Neural progenitor cell (in vitro differentiated cells): Measurements from ENCODE around the gene STK24. TPM values are rescaled to one million over a fixed set of nuclear protein-coding genes. Genes with fewer than 3 reads are reported as not detected.

Experiments
- DNase-seq: peaks from one replicate; pipeline ENCODE4 v3.0.0-alpha.2; 2016; ENCODE audit warnings: low spot score
- H2AFZ ChIP-seq: fragments of 200-600 bp; sonication (generic); replicated peaks from 2 replicates; pipeline ENCODE4 v1.6.1; 2016; ENCODE audit warnings: antibody characterized with exemption
- H3F3A ChIP-seq: fragments of 200-600 bp; sonication (generic); 2 replicates; pipeline ENCODE4 v1.6.1; 2016; ENCODE audit warnings: antibody characterized with exemption, low read depth
- H3K27ac ChIP-seq: fragments of 200-600 bp; sonication (generic); 2 replicates; pipeline ENCODE4 v1.5.1; 2016; ENCODE audit warnings: mild to moderate bottlenecking
- H3K27me3 ChIP-seq: fragments of 200-600 bp; sonication (generic); 2 replicates; pipeline ENCODE4 v1.6.1; 2016; ENCODE audit warnings: mild to moderate bottlenecking, moderate library complexity
- H3K36me3 ChIP-seq: fragments of 200-600 bp; sonication (generic); 2 replicates; pipeline ENCODE4 v1.5.1; 2016
- H3K4me1 ChIP-seq: fragments of 200-600 bp; sonication (generic); 2 replicates; pipeline ENCODE4 v1.6.1; 2016; ENCODE audit warnings: mixed run types
- H3K4me2 ChIP-seq: fragments of 200-600 bp; sonication (generic); 2 replicates; pipeline ENCODE4 v1.6.1; 2016
- H3K4me3 ChIP-seq: fragments of 200-600 bp; sonication (generic); 2 replicates; pipeline ENCODE4 v1.5.1; 2016
- H3K79me2 ChIP-seq: fragments of 200-600 bp; sonication (generic); 2 replicates; pipeline ENCODE4 v1.6.1; 2016; ENCODE audit warnings: low read depth
- H3K9ac ChIP-seq: fragments of 200-600 bp; sonication (generic); 2 replicates; pipeline ENCODE4 v1.6.1; 2016
- H3K9me3 ChIP-seq: fragments of 200-600 bp; sonication (generic); 2 replicates; pipeline ENCODE4 v1.5.1; 2016; ENCODE audit warnings: low read depth
- H4K20me1 ChIP-seq: fragments of 200-600 bp; sonication (generic); 2 replicates; pipeline ENCODE4 v1.6.1; 2016; ENCODE audit warnings: low read depth
- H3K27ac Mint-ChIP-seq: 3 replicates; pipeline ENCODE4 v1.8.0; 2021; ENCODE audit warnings: mixed read lengths
- H3K27me3 Mint-ChIP-seq: 2 replicates; pipeline ENCODE4 v1.8.0; 2022; ENCODE audit warnings: low read depth, mild to moderate bottlenecking, inconsistent platforms, moderate library complexity, mixed read lengths; ENCODE audit not compliant: insufficient read depth
- H3K36me3 Mint-ChIP-seq: 3 replicates; pipeline ENCODE4 v1.8.0; 2021; ENCODE audit warnings: mixed read lengths
- H3K4me1 Mint-ChIP-seq: 3 replicates; pipeline ENCODE4 v1.8.0; 2021; ENCODE audit warnings: mixed read lengths
- H3K4me3 Mint-ChIP-seq: 3 replicates; pipeline ENCODE4 v1.8.0; 2021; ENCODE audit warnings: mild to moderate bottlenecking, moderate library complexity, mixed read lengths
- H3K9me3 Mint-ChIP-seq: 3 replicates; pipeline ENCODE4 v1.8.0; 2020; ENCODE audit warnings: mixed read lengths
- EZH2 ChIP-seq: fragments of 200-600 bp; sonication (generic); IDR thresholded peaks from 2 replicates; pipeline ENCODE4 v1.6.1; 2017; ENCODE audit warnings: antibody characterized with exemption, mild to moderate bottlenecking, moderate library complexity
- EZH2phosphoT487 ChIP-seq: fragments of 200-600 bp; sonication (generic); IDR thresholded peaks from 2 replicates; pipeline ENCODE4 v1.6.1; 2017; ENCODE audit warnings: antibody characterized with exemption
- total RNA-seq: library from RNA; depleted of rRNA; stranded (reverse); fragments of >200 nt; gene quantifications from 2 replicates; pipeline ENCODE4 v1.2.3, GENCODE V29; 2015; ENCODE audit warnings: low replicate concordance
- TF ChIP-seq, protein P1 (sequence below): fragments of 200-600 bp; sonication (generic); IDR thresholded peaks from 2 replicates; pipeline ENCODE4 v1.5.1; 2017; ENCODE audit warnings: antibody characterized with exemption, mild to moderate bottlenecking

The STK24 gene
- total RNA-seq, 1 donor from 2014 or later, result 330 TPM

DNA sequence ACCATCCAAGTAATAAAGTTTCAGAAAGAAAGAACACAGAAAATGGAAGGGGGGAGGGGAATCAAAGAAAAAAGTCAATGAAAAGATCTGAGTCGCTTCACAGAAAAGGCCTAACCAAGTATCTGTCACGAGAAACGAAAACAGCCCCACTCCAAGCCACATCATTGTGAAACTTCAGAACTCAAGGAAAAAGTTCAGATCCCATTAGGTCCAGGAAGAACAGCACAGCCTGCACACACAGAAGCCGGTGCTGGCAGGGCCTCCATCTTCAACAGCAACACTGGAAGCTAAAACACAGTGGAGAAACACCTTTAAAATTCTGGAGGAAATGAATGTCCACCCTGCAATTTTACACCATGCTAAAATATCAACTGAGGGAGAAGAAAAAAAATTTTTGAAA is 8.0 kb downstream of the STK24 start:
- H4K20me1 ChIP-seq, result peaks cover 99% of the 10 kb centered on the region

DNA sequence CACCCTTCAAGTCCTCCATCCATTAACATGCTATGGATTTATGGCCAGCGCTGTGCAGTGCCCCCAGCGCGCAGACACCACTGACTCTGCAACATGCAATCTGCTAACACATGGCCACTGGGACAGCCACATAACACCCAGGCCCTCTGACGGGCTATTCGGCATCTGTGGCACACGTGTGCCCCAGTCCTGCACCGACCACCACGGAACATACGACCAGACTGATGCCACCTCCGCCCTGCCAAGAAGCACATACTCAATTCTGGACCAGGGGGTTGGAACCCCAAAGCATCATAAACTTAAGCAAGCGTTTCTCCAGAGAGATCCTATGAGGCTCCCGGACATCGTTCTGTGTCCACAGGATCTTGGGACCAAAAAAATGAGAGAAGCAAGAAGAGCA is 9.8 kb downstream of the STK24 start:
- no peaks in the 10 kb centered on the region for H3K9me3 ChIP-seq
- peaks cover 98% of the 10 kb centered on the region for H4K20me1 ChIP-seq
- H3F3A ChIP-seq, result peaks cover 18% of the 10 kb centered on the region
- Mint-ChIP-seq H3K36me3 (peaks cover 54% of the 10 kb centered on the region), H3K4me1 (peaks cover 16% of the 10 kb centered on the region), H3K27me3 (peaks cover 2% of the 10 kb centered on the region), H3K9me3 (peaks cover 23% of the 10 kb centered on the region), H3K27ac (no peak overlapping the region), H3K4me3 (no peak overlapping the region)
- H3K27me3 ChIP-seq, result no peaks in the 10 kb centered on the region
- H3K9ac ChIP-seq, result no peak overlapping the region
- peaks cover 100% of the 10 kb centered on the region for H3K79me2 ChIP-seq
- H3K4me3 ChIP-seq, result no peak overlapping the region
- H3K27ac ChIP-seq, result no peak overlapping the region
- TF ChIP-seq, protein P1, sequence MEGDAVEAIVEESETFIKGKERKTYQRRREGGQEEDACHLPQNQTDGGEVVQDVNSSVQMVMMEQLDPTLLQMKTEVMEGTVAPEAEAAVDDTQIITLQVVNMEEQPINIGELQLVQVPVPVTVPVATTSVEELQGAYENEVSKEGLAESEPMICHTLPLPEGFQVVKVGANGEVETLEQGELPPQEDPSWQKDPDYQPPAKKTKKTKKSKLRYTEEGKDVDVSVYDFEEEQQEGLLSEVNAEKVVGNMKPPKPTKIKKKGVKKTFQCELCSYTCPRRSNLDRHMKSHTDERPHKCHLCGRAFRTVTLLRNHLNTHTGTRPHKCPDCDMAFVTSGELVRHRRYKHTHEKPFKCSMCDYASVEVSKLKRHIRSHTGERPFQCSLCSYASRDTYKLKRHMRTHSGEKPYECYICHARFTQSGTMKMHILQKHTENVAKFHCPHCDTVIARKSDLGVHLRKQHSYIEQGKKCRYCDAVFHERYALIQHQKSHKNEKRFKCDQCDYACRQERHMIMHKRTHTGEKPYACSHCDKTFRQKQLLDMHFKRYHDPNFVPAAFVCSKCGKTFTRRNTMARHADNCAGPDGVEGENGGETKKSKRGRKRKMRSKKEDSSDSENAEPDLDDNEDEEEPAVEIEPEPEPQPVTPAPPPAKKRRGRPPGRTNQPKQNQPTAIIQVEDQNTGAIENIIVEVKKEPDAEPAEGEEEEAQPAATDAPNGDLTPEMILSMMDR, result no peak
- TF ChIP-seq EZH2phosphoT487 (no peak), EZH2 (no peak)
- H3K36me3 ChIP-seq, result no peaks in the 10 kb centered on the region
- no peak overlapping the region for H3K4me2 ChIP-seq
- peaks cover 35% of the 10 kb centered on the region for H3K4me1 ChIP-seq
- no peak overlapping the region for H2AFZ ChIP-seq
- no peak for DNase-seq

More for the DNA sequence above, 8.0 kb downstream of the STK24 start:
- Histone ChIP-seq H3K27me3 (no peaks in the 10 kb centered on the region), H3K9me3 (no peaks in the 10 kb centered on the region), H3K27ac (no peak overlapping the region), H3K9ac (no peak overlapping the region), H3K36me3 (no peaks in the 10 kb centered on the region), H2AFZ (no peak overlapping the region), H3K4me3 (no peak overlapping the region), H3K4me2 (no peak overlapping the region), H3K4me1 (peaks cover 47% of the 10 kb centered on the region), H3K79me2 (peaks cover 100% of the 10 kb centered on the region), H3F3A (peaks cover 16% of the 10 kb centered on the region)
- no peak overlapping the region for H3K27ac Mint-ChIP-seq
- H3K4me3 Mint-ChIP-seq, result no peak overlapping the region
- H3K36me3 Mint-ChIP-seq, result peaks cover 58% of the 10 kb centered on the region
- no peak for DNase-seq
- H3K27me3 Mint-ChIP-seq, result peaks cover 2% of the 10 kb centered on the region
- H3K4me1 Mint-ChIP-seq, result peaks cover 27% of the 10 kb centered on the region
- H3K9me3 Mint-ChIP-seq, result peaks cover 23% of the 10 kb centered on the region
- TF ChIP-seq EZH2phosphoT487, result no peak
- no peak for TF ChIP-seq EZH2
- TF ChIP-seq, protein P1, result no peak

DNA sequence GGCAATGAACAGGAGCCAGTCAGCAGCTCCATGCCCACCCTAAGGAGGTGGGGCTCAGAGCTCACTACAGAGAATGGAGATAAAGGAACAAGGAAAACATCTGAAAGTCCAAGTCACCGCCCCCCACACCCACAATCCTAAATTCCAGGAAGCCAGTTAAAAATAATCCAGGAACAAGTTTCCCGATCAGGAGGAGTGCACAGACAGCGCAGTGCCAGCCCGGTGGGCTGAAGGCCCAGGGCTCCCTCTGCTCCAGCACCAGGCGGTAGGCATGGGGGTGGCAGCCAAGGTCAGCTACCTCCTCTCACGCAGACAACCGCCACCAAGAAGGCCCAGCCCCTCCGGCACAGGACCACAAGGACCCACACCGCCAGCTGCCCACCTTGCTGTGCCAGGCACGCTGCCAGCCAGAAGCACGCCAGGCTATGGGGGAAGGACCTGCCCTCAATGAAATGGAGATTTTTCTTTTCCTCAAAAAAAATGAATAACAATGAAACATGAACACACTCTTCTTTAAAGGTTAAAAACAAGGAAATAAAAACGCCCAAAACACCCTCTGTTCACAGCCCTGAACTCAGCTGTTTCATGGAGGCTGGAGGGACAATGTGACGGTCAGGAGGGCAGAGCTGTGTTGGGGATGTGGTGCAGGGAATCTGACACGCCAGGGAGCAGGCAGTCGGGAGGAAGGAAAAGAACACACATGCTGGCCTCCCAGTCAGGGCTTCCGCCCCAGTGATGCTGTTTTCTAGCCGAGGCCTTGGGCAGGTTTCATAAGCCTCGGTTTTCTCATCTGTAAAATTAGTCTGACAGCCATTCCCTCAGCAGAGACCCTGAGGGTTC is 11.0 kb downstream of the STK24 start:
- no peak overlapping the region for H2AFZ ChIP-seq
- peaks cover 18% of the 10 kb centered on the region for H3F3A ChIP-seq
- no peaks in the 10 kb centered on the region for H3K36me3 ChIP-seq
- H3K9me3 Mint-ChIP-seq, result peaks cover 20% of the 10 kb centered on the region
- no peaks in the 10 kb centered on the region for H3K9me3 ChIP-seq
- no peak for DNase-seq
- peaks cover 100% of the 10 kb centered on the region for H3K79me2 ChIP-seq
- no peaks in the 10 kb centered on the region for H3K27me3 ChIP-seq
- H4K20me1 ChIP-seq, result peaks cover 98% of the 10 kb centered on the region
- peaks cover 28% of the 10 kb centered on the region for H3K4me1 ChIP-seq
- H3K4me3 ChIP-seq, result no peak overlapping the region
- H3K4me1 Mint-ChIP-seq, result peaks cover 15% of the 10 kb centered on the region
- H3K27ac Mint-ChIP-seq, result peak overlapping the region; percentile 63
- H3K36me3 Mint-ChIP-seq, result peaks cover 45% of the 10 kb centered on the region
- no peak overlapping the region for H3K9ac ChIP-seq
- peak overlapping the region; percentile 62 for H3K27ac ChIP-seq
- no peak overlapping the region for H3K4me3 Mint-ChIP-seq
- no peak for TF ChIP-seq EZH2
- TF ChIP-seq, protein P1, result no peak
- no peak for TF ChIP-seq EZH2phosphoT487
- peaks cover 2% of the 10 kb centered on the region for H3K27me3 Mint-ChIP-seq
- H3K4me2 ChIP-seq, result peak overlapping the region; percentile 12
